Measurements from ENCODE around the gene ZFYVE19.

Gene ZFYVE19

DNA sequence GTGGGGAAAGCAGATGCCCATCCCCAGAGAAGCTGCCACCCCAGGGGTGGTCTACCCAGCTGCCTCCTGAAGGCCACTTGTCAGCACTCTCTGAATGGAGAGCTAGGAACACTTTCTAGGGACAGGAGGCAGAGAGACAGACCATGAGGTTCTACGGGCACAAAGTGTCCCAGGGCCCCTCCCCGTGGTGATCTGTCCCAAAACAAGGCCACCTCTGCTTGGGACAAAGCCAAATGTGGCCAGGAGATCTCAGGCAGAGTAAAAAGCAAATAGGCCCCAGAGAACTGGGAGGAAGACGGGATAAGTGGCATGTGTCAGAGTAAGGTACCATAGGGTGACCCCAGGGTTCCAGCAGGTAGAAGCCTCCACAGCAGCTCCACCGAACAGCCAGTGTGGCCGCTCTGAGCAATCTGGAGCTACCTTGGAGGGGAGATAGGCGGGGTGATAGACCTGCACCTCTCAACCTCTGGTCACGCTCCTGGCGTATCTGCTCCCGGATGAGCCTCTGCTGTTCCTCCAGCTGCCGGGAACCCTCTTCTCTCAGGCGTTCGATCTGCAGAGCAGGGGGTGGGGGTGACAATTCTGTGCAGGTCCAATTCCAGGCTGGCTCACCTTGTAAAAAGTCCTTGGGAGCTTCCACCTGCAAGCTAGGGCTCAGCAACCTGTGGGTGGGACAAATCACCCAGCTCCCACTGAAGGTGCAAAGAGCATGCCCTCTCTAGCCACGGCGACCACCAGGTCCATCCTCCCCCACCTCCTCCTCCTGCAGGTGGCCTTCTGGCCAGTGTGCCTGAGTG lies 31.0 kb upstream of the ZFYVE19 start:
- no peak for DNase-seq

DNA sequence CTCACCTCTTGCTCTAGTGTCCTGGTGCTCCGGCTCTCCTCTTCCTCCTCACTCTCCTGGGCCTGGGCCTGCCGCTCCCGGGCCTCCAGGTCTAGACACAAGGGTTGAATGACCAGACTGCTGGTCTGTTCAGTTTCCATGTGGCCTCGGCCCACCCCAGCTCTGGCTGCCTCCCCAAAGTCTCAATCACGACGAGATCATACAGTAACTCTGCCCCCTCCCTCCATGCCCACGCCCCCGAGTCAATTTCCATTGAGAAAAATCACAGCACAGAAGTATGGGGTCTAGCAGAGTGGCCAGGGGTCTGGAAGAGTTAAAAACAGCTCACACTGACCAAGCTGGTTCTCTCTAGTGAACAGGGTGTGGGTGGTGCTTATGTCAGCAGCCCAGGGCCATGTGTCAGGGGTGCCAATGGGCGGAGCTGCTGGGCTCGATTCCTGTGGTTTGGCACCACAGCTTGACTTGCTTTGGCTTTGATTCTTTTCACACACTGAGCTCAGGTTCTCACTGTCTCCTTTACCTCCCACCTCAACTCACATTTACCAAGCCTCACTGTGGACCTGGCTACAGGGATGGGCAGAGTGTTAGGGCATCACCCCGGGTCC lies 30.2 kb upstream of the ZFYVE19 start:
- no peak for DNase-seq

DNA sequence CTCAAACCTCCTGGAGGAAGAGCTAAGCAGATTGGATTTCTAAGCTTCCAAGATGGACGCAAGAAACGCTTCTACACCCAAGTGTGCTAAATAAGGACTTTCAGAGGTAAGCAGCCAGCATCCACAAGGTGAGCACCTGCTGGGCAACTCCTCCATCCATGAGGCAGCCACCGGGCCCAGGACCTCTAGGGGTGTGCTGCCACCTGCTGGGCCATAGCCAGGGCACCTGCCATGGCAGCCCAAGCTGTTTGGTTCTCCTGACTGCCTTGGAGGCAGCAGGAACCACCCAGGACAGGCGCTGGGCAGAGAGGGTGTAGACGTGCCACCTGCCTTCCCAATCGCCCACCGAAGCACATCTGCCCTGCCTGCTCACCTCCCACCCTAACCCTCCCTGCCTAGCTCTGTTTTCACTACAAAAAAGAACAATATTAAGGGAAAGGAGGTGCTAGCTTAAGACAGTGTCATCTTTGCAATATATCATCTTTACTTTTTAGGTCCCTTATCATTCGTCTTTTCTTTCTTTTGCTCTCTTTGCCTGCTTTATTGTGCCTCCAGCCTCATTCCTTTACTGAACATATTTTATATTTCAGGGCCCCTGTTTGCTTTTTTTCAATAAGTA lies 24.2 kb upstream of the ZFYVE19 start:
- DNase-seq, result peak; percentile 55

DNA sequence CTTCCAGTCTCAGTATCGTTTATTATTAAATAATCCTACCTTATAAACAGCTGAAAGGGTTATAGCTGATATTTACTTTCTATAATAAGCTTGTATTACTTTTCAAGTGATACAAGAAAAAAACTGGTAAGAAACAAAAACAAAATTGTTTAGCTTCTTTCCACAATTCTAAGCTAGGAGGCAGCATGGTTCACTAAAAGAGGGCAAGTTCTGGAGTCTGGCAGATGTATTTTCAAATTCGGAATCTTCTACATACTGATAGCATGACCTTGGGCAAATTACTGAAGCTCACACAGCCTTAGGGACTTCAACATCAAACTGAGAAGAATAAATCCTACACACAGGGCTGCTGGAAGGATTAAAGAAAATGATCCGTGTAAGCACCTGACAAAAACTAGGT lies 21.7 kb upstream of the ZFYVE19 start:
- no peak for DNase-seq

DNA sequence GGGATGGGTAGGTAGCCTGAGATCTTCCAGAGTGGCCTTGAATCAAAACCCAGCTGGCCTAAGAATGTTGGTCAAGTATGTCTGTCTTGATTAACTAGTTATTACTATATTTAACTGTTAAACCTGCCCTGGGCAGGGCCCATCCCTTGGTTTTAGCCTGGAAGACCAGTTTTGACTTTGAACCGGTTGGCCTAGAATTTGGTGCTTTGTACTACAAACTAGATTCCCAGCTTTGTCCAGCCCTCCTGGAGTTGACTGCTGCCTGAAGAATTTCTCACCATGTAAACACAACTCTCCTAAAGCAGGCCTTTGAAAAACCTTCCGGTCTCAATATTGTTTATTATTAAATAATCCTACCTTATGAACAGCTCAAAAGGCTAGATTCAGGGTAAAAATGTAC lies 21.1 kb upstream of the ZFYVE19 start:
- no peak for DNase-seq

DNA sequence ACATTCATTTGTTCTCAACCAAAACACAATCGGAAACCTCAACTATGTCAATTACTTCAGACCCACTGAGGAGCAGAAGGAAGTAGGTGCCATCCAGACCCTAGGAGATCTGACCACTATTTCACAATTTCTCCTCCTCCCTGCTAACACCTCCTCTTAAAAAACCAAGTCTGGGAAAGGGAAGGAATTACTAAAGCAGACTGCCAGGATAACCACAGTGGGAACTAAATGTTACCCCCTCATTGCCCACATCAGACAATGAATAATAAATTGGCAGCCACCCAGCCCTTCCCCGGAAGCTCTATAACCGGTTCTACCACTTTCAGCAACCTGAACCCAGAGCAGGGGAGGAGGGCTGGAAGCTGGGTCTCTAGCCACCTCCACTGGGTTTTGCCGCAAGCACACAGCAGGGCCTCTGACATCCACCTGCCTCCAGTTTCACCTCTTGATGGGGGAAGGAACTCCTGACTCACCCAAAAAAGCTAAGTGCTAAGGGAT lies 19.5 kb upstream of the ZFYVE19 start:
- peak; percentile 87 for DNase-seq

DNA sequence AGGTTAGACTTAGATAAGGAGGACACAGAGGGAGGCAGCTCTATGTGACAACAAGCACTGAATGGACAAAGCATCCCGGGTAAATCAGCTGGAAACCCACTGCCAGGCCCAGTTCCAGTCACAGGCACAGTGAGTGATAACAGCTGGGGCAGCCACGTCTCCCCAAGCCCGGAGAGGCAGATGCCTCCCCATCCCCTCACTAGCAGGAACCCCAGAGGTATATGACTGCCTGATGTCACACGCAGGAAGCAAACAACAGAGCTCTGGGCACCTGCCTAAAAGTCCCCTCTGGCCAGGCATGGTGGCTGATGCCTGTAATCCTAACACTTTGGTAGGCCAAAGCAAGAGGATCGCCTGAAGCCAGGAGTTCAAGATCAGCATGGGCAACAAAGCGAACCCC lies 18.9 kb upstream of the ZFYVE19 start:
- no peak for DNase-seq

DNA sequence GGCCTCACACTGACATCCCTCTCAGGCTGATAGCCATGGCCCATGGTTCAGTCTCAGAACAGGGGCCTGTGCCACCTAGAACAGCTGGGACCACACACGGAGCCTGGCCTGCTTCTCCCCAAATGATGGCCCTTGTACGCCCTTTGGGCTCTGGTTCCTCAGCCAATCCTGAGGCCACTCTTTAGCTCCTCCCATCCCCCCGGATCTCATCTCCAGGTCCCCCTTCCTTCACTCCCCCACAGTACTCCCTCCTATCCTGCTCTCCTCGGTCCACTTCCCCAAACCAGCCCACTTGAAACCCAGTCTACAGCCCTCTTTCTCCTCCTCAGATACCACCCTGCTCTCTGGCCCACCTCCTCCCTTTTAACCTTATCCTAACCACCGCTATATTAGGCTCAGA lies 17.8 kb upstream of the ZFYVE19 start:
- DNase-seq, result no peak

DNA sequence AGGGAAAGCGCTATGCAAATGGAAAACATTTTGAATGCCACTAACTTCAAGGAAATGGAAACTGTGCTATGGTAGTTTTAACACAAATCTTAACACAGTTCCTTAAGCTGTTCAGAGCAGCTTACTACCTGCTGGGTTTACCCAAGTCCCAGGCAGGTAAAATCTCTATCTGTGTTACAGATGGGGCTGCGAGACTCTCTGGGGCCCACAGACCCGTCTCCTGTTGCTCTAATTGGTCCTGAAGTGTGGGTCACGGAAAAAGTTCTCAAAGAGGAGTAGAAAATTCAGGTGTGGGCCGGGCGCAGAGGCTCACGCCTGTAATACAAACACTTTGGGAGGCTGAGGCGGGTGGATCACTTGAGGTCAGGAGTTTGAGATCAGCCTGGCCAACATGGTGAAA lies 16.9 kb upstream of the ZFYVE19 start:
- no peak for DNase-seq

DNA sequence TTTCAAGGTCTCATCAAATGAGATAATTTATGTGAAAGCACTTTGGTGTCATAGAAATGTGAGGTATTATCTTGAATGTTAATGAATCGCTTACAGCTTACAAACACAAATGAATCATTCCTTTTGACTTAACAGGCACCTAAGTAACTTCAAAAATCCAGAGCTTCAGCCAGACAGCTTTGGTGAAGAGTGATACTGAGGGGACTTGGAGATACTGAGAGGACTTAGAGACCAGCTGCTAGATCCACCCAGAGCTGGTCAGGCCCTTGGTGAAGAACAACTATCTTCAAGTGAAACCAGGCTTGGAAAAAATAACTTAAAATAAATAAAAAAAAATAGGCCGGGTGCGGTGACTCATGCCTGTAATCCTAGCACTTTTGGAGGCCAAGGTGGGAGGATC lies 16.2 kb upstream of the ZFYVE19 start:
- DNase-seq, result no peak

DNA sequence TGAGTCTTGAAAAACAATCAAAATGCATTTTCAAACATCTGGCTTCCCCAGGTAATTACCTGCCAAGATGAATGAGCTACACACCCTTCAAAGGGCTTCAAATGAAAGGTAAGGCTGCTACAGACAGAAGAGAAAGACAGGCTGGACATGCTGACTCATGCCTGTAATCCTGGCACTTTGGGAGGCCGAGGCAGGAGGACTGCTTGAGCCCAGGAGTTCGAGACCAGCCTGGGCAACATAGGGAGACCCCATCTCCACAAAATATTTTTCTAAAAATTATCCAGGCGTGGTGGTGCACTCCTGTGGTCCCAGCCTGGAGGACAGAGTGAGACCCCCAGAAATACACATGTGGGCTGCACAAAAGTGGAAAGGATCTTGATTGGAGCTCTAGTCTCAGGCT lies 14.5 kb upstream of the ZFYVE19 start:
- DNase-seq, result no peak

DNA sequence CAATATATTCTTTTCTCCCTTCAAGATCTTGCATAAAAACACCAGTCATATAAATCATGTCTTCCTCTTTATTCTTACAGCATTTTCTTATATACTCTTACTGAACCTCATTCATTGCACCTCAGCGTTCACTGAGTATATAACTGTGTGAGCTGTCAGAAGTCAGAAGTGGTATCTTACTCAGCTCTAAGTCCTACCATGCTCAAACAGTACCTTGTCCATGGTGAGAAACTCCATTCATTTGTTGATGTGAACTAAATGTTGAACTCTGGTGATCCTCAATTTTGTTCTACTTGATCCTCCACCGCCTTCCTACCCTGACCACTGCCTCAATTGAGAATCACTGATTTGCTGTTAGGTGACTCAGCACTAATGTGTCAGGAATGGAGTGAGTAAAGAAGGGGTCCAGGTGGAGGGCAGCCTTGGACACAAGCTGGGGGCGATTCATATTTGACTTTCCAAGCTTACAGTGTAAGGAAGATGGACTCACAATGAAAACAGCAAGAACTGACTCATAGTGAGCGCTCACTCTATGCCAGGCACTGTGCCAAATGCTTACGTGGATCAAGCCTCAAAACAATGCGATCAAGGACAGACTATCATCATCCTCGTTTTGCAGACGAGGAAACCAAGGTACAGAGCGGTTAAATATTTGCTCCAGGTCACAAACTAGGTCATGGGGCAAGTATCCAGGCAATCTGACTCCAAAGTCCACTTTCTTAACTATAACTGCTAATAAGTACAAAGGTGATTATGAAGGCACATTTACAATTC lies 13.5 kb upstream of the ZFYVE19 start:
- DNase-seq, result peak; percentile 23

DNA sequence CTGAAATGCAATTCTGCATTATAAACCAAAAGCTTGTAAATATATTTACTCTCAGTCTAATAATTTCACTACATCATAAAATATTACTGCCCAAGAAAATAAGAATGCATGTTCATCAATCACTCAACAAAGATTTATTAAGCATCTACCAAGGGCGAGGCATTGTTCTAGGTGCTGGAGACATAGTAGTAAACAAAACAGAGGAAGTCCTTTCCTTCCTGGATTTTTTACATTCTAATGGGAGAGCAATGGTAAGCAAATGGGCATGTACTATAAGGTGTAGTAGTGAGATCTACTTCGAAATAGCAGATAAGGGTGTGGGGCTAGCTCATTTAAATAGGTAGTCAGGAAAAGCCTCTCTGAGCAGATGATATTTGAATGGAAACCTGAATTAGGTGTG lies 10.8 kb upstream of the ZFYVE19 start:
- no peak for DNase-seq

DNA sequence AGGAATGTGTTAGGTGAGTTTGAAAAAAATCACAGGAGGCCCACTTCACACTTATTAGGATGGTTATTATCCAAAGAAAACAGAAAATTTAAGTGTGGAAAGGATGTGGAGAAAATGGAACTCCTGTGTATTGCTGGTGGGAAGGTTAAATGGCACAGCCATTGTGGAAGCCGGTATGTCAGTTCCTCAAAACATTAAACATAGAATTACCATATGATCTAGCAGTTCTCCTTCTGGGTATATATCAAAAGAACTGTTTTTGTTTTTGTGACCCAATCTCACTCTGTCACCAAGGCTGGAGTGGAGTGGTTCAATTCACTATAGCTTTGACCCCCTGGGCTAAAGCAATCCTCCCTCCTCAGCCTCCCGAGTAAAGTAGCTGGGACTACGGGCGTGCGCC lies 10.4 kb upstream of the ZFYVE19 start:
- DNase-seq, result no peak

DNA sequence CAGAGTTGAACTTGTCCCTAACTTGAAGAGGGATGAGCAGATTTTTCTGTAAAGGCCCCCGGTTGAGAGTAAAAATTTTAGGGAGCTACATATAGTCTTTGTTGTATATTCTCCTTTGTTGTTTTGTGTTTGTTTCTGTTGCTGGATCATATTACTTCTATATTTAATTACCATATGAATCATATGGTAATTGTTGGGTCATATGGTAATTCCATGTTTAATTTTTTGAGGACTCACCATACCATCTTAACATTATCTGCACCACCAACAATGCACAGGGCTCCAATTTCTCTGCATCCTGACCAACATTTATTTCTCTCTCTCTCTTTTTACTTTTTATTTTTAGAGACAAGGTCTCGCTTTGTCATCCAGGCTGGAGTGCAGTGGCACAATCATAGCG lies 7.4 kb upstream of the ZFYVE19 start:
- no peak for DNase-seq

DNA sequence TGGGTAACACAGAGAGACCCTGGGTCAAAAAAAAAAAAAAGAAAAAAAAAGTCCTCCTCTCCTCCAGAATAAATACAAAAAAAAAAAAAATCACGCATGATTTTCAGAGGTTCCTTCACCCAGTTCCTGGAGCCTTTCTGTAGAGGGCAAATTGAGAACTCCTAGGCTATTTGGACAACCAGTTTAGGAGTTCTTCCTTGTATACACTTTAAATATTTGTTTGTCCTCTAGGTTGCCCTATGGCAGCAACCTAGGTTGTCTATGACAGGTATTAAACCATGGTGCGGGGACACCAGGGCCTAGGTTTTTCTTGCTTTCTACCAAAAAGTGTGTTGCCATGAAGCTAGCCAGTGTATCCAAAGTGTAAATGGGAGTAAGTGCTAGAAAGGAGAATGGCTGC lies 3.8 kb upstream of the ZFYVE19 start:
- DNase-seq, result no peak

DNA sequence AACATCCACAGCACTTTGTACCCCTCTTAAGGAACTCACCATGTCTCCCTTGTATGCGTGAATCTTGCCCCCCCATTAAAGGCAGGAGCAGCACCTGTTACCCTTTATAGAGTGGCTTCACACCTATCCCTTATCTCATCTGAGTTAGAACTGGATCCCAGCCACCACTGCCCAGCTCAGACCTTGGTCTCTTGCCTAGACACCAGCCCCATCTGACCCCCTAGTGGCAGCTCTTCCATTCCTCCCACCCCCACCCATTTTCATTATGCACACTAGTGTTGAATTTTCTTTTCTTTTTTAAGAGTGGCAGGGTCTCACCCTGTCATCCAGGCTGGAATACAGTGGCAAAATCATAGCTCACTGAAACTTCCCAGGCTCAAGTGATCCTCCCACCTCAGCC lies 3.2 kb upstream of the ZFYVE19 start:
- DNase-seq, result no peak

DNA sequence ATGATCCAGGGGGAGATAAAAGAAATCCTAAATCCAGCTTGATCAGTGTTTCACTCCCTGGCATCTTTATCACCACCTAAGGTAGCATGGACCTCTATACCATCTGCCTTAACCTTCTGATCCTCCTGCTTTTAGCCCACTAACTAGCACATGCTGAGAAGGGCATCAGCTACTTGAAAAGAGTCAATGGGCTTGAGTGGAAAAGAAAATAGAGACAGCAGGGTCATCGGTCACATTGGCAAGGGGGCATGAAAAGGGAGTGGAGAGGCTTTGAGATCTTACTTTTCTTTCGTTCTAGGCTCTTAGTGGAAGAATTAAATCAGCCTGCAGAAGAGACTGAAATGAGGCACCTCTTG lies 239 bp upstream of the ZFYVE19 start:
- DNase-seq, result no peak

DNA sequence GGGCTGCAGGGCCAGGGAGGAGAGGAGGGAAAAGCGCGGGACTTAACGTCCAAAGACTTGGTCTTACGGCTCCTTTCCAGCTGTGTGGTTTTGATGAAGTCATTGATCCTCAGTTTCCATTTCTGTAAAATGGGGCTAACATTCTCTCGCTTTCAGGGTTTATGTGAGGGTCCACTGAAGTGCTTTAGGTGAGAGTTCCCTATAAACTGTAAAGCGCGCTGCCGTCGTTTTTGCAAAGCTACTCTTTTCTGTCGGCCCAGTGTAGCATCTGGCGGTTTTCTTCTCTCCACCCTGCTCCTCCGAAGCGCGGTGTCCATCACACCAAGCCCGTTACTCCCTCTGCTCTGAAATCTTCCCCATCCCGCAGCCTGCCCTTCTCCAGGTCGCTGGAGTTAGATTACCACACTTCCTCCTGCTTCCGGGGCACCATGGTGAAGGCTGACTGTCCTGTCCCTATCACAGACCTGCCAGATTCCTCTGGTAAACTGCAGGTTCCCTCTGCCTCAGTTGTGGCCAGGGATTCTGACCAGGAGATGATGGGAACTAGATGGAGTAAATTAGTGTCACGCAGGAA lies 1.1 kb downstream of the ZFYVE19 start:
- DNase-seq, result no peak

DNA sequence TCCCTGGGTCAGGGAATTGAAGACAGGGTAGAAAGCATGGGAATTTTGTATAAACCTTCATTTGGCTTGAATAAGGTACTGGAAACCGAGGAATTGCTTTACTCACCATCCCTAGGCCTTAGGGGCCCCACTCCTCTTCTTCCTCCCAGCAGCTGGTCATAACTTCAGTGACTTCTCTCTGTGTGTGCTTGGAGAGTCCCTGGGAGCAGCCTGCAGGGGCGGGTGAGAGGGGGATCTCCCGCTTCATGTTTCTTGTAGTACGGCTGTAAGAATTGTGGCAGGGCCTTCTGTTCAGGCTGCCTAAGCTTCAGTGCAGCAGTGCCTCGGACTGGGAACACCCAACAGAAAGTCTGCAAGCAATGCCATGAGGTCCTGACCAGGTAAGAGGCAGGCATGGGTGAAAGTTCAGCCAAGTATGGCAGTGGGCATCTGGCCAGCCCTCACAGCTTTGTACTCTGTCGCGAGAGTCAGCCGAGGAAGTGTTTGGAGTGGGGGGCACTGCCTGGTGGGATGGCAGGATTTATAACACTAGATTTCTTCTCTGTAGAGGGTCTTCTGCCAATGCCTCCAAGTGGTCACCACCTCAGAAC lies 2.1 kb downstream of the ZFYVE19 start:
- DNase-seq, result no peak

DNA sequence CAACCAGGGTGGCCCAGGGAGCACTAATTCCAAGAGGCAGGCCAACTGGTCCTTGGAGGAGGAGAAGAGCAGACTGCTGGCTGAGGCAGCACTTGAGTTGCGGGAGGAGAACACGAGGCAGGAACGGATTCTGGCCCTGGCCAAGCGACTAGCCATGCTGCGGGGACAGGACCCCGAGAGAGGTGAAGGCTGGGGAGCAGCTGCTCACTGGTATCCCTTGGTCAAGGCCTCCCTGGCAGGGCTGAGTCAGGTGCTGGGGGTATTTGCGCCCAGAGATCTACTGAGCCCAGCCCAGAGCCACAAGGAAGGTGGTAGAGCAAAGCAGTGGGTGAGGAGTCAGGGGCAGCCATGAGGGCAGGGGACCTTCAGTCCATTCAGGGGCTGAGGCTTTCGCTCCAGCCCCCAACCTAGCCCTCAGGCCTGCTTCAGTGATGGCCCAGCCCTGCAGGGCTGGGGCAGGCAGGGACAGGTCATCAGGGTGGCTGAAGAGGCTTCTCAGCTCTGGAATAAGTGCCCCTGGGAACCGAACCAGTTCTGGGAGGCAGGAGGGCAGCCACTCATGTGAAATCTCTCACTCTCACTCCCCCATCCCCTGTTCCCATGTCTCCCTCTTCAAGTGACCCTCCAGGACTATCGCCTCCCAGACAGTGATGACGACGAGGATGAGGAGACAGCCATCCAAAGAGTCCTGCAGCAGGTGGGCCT lies 6.0 kb downstream of the ZFYVE19 start:
- no peak for DNase-seq

DNA sequence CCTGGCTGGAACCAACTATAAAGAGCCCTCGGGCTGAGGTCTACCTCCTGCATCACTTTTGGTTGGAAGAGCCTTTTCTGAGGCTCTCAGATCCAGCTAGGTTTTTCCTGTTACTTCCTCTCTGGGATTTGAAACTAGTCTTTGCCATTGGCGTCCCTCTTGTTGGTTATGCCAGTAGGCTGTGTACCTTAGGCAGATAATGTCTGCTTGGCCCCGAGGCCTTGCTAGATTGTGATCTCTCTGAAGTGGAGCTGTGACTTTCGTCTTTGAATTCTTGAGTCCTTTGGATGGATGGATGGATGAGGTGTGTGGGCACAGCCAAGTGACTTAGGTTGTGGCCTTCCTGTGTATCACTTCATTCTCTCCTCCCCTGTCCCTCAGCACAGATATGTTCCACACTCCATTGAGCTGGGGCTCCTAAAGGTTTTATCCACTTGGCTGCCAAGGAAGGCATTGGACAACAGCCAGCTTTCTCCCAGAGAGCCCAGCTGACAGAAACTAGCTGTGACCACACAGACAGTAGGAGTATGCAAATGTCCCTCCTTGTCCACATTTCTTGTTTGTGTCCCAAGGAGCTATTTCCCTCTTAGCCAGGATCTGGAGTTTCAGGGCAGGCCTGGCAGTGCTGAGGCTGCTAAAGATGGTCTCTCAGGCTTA lies 8.3 kb downstream of the ZFYVE19 start:
- DNase-seq, result no peak
